GM13976 (cell line): ENCODE measurements around the gene SRSF3.

Experiments
- DNase-seq: peaks from one replicate; pipeline ENCODE4 v3.0.0; 2012; ENCODE audit warnings: low spot score
- in situ Hi-C: fragments of 300-500 bp; cut with MboI; formaldehyde crosslinking; loops from one replicate; pipeline ENCODE4 v1.12.0; 2022; ENCODE audit warnings: low sequenced_read_pairs, mixed read lengths, inconsistent platforms; ENCODE audit not compliant: unreplicated experiment
- TF ChIP-seq, protein P1 (sequence below): IDR thresholded peaks from 2 replicates; pipeline ENCODE4 v1.5.1; 2012; ENCODE audit warnings: borderline replicate concordance, mild to moderate bottlenecking; ENCODE audit not compliant: insufficient read depth; ENCODE audit errors: extremely low read depth, missing control alignments, control extremely low read depth

SRSF3 gene

GRCh38 chr6:36636687-36637418 is 42.7 kb downstream of the SRSF3 start:
- no peak for DNase-seq
- TF ChIP-seq, protein P1, sequence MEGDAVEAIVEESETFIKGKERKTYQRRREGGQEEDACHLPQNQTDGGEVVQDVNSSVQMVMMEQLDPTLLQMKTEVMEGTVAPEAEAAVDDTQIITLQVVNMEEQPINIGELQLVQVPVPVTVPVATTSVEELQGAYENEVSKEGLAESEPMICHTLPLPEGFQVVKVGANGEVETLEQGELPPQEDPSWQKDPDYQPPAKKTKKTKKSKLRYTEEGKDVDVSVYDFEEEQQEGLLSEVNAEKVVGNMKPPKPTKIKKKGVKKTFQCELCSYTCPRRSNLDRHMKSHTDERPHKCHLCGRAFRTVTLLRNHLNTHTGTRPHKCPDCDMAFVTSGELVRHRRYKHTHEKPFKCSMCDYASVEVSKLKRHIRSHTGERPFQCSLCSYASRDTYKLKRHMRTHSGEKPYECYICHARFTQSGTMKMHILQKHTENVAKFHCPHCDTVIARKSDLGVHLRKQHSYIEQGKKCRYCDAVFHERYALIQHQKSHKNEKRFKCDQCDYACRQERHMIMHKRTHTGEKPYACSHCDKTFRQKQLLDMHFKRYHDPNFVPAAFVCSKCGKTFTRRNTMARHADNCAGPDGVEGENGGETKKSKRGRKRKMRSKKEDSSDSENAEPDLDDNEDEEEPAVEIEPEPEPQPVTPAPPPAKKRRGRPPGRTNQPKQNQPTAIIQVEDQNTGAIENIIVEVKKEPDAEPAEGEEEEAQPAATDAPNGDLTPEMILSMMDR = no peak
- in situ Hi-C loops = no loop called here

DNA sequence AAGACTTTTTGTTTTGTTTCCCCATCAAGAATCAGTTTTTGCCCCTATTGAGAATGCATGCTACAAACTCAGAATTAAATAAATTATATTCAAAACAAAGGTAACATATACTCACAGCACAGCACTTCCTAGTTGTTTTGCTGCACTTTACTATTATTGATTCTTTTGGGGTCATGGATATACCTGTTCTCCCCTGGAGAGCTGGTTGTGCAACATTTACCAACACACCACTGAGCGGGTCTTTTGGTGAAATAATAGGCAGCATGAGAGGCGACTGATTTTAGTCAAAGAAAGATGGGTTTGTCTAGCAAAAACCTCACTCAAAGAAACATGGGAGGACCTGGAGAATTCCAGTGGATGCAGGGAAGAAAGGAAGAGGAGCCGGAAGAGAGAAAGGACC is 44.4 kb downstream of the SRSF3 start:
- TF ChIP-seq, protein P1 = no peak
- in situ Hi-C loops = no loop called here
- no peak for DNase-seq

DNA sequence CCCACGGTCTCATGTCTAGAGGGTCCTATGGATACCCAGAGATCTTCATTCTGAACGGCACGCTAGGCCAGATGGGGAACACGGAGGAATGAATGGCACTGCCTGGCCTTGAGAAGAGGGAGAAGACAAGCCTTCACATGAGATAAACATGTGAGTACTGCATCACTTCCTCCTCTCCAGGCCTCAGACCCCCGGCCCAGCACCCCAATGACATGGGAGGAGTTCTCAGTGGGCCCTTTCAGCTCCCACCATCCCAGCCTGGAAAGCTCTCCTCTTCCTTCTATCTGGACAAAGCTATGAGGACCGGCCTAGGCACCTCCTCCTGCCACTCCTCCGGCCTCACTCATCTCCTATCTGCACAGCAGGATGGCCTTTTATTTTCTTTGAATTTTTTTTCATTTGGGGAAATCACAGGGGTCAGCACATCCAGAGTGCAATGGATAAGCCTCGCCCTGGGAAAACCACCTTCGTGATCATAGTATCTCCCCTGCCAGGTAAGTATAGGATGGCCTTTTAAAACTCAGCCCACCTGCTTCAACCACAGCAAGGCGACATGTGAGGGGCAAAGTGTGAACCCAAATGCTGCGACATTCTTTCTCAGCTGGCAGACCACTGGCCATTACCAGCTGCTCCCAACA is 45.1 kb downstream of the SRSF3 start:
- DNase-seq = no peak
- TF ChIP-seq, protein P1 = no peak
- in situ Hi-C loops = no loop called here

DNA sequence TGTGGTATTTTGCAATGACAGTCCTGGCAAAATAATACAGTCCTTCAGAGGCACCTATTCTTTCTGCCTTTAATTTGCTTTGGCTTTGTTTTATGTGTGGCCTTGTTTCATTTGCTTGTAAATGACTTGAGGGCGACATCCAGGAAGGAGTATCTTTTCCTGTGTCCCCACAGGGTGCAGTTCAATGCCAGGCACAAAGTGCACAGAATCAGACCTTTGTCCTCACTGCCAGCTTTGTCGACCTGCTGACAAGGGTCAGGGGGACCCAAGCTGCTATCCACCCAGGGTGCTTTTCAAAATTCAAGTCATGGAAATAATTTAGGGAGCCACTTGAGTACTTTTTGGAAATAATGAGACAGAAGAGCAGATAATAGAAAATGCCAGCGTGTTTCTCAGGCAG is 47.4 kb downstream of the SRSF3 start:
- TF ChIP-seq, protein P1 = no peak
- DNase-seq = no peak
- in situ Hi-C loops = no loop called here

DNA sequence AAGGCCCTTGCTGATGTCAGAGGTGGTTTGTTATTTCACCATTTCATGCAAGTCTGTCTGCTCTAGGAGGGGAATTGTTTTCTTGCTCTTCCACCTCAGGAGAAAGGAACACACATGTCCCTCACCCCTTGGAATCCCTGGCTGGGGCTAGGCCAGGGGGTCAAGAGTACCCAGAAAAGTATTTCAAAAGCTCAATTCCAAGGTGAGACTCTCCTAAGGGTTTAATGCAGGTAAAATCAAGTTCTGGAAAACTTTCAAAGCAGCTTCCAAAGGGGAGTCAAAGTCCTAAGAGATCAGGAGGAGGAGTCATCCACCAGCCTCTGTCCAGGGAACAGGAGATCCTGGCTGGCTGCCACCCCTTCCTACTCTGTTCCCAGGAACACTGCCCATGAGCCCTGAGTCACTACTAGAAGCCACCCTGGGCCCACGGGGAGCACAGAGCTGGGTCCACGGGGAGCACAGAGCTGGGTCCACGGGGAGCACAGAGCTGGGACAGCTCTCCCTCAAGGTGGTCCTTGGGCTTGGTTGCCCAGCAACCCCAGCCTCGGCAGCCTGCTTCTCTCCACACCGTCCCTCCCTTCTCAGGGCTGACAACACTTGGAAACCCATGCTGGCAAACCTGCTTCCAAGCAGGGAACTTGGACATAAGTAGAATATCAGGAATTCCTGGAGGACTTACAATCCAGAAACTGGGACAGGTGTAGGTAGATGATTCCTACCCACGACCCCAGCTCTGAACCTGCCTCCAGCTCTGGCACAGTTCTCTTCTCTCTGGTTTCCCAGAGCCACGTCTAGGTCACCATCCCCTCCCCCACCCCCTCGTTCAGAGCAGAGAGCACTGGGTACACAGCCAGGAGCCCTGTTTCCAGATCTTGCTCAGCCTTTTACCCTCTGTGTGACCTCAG is 49.0 kb downstream of the SRSF3 start:
- TF ChIP-seq, protein P1 = no peak
- no peak for DNase-seq
- in situ Hi-C loops = no loop called here

GRCh38 chr6:36643977-36644376 is 49.8 kb downstream of the SRSF3 start:
- TF ChIP-seq, protein P1 = no peak
- DNase-seq = no peak
- in situ Hi-C loops = no loop called here
